DND-41 (cell line): ENCODE measurements around the gene NPR1.
"Not testable (repeated sequence)": the region's sequence is repeated elsewhere in the genome, so short reads cannot be mapped to it uniquely, and the experiment has no call there.

Source experiments
- ATAC-seq: fragments of 200-7000 bp; cut with Tn5 transposase; 3 replicates; pipeline ENCODE4 v1.9.1; 2021; ENCODE audit warnings: low read depth; ENCODE audit not compliant: insufficient read depth
- DNase-seq: peaks from one replicate; pipeline ENCODE4 v3.0.0-alpha.2; 2020
- H2AFZ ChIP-seq: 2 replicates; pipeline ENCODE4 v1.6.0; 2012; ENCODE audit warnings: low read depth, low read length
- H3K27ac ChIP-seq: 2 replicates; pipeline ENCODE4 v1.5.1; 2012; ENCODE audit warnings: low read length, inconsistent platforms
- H3K27me3 ChIP-seq: fragments of 200-600 bp; sonication (generic); 2 replicates; pipeline ENCODE4 v1.6.0; 2012; ENCODE audit warnings: low read length, mild to moderate bottlenecking, inconsistent platforms; ENCODE audit not compliant: insufficient read depth, poor library complexity
- H3K36me3 ChIP-seq: 2 replicates; pipeline ENCODE4 v1.5.1; 2012; ENCODE audit warnings: low read length, inconsistent platforms; ENCODE audit not compliant: insufficient read depth
- H3K4me1 ChIP-seq: 2 replicates; pipeline ENCODE4 v1.5.1; 2012; ENCODE audit warnings: mild to moderate bottlenecking, low read length; ENCODE audit not compliant: insufficient read depth
- H3K4me2 ChIP-seq: 2 replicates; pipeline ENCODE4 v1.6.0; 2012; ENCODE audit warnings: mild to moderate bottlenecking, moderate library complexity, low read length, inconsistent platforms; ENCODE audit not compliant: insufficient read depth
- H3K4me3 ChIP-seq, 2 experiments: fragments of 200-600 bp in 1 of 2; shearing (Covaris generic) in 1 of 2; 2 replicates each; pipeline ENCODE4 v1.5.1; 2012 to 2016; ENCODE audit warnings: inconsistent platforms in 2 of 2, low read length in 2 of 2, mild to moderate bottlenecking in 2 of 2, low read depth in 1 of 2, moderate library complexity in 1 of 2
- H3K79me2 ChIP-seq: 2 replicates; pipeline ENCODE4 v1.6.0; 2012; ENCODE audit warnings: low read length, inconsistent platforms; ENCODE audit not compliant: insufficient read depth
- H3K9ac ChIP-seq: 2 replicates; pipeline ENCODE4 v1.6.0; 2012; ENCODE audit warnings: low read depth, mild to moderate bottlenecking, inconsistent platforms, low read length, moderate library complexity
- H3K9me3 ChIP-seq: 2 replicates; pipeline ENCODE4 v1.5.1; 2012; ENCODE audit warnings: low read length, moderate library complexity, mild to moderate bottlenecking, inconsistent platforms; ENCODE audit not compliant: insufficient read depth, severe bottlenecking
- H4K20me1 ChIP-seq: 2 replicates; pipeline ENCODE4 v1.6.0; 2012; ENCODE audit warnings: low read length; ENCODE audit not compliant: insufficient read depth
- EZH2 ChIP-seq: IDR thresholded peaks from 3 replicates; pipeline ENCODE4 v1.6.1; 2012; ENCODE audit warnings: borderline replicate concordance, low read depth, mild to moderate bottlenecking, moderate library complexity, low read length, inconsistent platforms; ENCODE audit not compliant: severe bottlenecking
- TF ChIP-seq, protein P1 (sequence below): IDR thresholded peaks from 2 replicates; pipeline ENCODE4 v1.5.1; 2012; ENCODE audit warnings: borderline replicate concordance, low read length, moderate library complexity, mild to moderate bottlenecking; ENCODE audit not compliant: poor library complexity, severe bottlenecking; ENCODE audit errors: extremely low read depth

Gene NPR1

DNA sequence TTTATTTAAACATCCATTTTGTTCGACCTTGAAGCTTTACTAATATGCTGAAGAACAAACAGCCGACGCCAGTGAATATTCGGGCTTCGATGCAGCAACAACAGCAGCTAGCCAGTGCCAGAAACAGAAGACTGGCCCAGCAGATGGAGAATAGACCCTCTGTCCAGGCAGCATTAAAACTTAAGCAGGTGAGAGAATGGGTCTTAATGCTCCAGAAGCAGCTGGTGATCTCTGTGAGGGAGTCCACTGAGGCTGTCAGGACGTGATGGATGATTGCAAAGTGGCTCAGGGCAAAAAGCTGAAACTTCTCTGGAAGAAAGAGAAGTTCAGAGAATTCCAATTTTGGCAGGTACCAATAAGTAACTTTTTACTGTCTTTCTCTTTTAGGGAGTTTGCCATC is 40.2 kb upstream of the NPR1 start:
- no peak for ATAC-seq
- TF ChIP-seq EZH2, result no peak
- TF ChIP-seq, protein P1, sequence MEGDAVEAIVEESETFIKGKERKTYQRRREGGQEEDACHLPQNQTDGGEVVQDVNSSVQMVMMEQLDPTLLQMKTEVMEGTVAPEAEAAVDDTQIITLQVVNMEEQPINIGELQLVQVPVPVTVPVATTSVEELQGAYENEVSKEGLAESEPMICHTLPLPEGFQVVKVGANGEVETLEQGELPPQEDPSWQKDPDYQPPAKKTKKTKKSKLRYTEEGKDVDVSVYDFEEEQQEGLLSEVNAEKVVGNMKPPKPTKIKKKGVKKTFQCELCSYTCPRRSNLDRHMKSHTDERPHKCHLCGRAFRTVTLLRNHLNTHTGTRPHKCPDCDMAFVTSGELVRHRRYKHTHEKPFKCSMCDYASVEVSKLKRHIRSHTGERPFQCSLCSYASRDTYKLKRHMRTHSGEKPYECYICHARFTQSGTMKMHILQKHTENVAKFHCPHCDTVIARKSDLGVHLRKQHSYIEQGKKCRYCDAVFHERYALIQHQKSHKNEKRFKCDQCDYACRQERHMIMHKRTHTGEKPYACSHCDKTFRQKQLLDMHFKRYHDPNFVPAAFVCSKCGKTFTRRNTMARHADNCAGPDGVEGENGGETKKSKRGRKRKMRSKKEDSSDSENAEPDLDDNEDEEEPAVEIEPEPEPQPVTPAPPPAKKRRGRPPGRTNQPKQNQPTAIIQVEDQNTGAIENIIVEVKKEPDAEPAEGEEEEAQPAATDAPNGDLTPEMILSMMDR, result no peak
- Histone ChIP-seq H2AFZ (no peak overlapping the region), H3K27me3 (no peaks in the 10 kb centered on the region), H3K9ac (no peak overlapping the region), H3K79me2 (peaks cover 82% of the 10 kb centered on the region), H4K20me1 (peaks cover 24% of the 10 kb centered on the region; the same call in 1 of the 2 replicates), H3K4me3 (no peak overlapping the region), H3K9me3 (no peaks in the 10 kb centered on the region), H3K36me3 (peaks cover 81% of the 10 kb centered on the region), H3K4me2 (no peak overlapping the region), H3K27ac (no peak overlapping the region), H3K4me1 (peaks cover 35% of the 10 kb centered on the region)
- no peak for DNase-seq

DNA sequence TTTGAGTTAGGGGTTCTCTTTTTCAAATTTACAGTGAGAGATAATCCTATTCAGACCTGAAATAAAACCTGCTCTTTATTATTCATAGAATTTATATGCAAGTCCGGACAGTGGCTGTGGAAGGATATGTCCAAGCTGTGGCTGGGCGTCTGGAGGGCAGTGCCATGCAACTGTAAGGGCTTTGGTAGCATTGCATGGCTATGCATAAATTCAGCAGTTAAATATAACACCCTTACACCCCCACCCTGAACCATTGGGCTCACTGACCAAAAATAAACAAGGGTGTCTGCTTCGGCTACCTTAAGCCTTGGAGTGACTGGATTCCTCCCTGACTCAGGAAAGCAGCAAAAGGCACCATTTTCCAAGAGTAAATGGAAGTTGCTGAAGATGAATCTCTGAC is 39.2 kb upstream of the NPR1 start:
- Histone ChIP-seq H3K27me3 (no peaks in the 10 kb centered on the region), H4K20me1 (peaks cover 24% of the 10 kb centered on the region; the same call in 1 of the 2 replicates), H2AFZ (no peak overlapping the region), H3K4me3 (no peak overlapping the region), H3K27ac (no peak overlapping the region), H3K4me2 (no peak overlapping the region), H3K36me3 (peaks cover 91% of the 10 kb centered on the region), H3K9me3 (no peaks in the 10 kb centered on the region), H3K9ac (no peak overlapping the region), H3K4me1 (peaks cover 31% of the 10 kb centered on the region), H3K79me2 (peaks cover 84% of the 10 kb centered on the region)
- DNase-seq (no peak), ATAC-seq (no peak)
- TF ChIP-seq, protein P1, result no peak
- TF ChIP-seq EZH2, result no peak

DNA sequence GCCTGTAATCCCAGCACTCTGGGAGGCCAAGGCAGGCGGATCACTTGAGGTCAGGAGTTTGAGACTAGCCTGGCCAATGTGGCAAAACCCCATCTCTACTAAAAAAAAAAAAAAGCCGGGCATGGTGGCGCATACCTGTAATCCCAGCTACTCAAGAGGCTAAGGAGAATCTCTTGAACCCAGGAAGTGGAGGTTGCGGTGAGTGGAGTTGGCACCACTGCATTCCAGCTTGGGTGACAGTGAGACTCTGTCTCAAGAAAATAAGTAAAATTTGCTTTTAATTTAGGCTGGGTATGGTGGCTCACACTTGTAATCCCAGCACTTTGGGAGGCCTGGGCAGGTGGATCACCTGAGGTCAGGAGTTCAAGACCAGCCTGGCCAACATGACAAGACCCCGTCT is 38.3 kb upstream of the NPR1 start:
- H3K9me3 ChIP-seq, DNase-seq, H3K9ac ChIP-seq, H3K27ac ChIP-seq, H3K4me3 ChIP-seq, ATAC-seq, H3K4me2 ChIP-seq, H3K27me3 ChIP-seq, H2AFZ ChIP-seq: not testable (repeated sequence)
- Histone ChIP-seq H3K79me2 (peaks cover 74% of the 10 kb centered on the region), H4K20me1 (peaks cover 29% of the 10 kb centered on the region; the same call in 1 of the 2 replicates), H3K36me3 (peaks cover 100% of the 10 kb centered on the region), H3K4me1 (peaks cover 27% of the 10 kb centered on the region)

GRCh38 chr1:153640861-153641260 is 37.6 kb upstream of the NPR1 start:
- H3K9ac ChIP-seq, result no peak overlapping the region
- DNase-seq (no peak), ATAC-seq (no peak)
- H3K4me1 ChIP-seq, result peaks cover 21% of the 10 kb centered on the region
- H3K4me2 ChIP-seq, result no peak overlapping the region
- no peaks in the 10 kb centered on the region for H3K27me3 ChIP-seq
- H3K27ac ChIP-seq, result no peak overlapping the region
- no peak overlapping the region for H3K4me3 ChIP-seq
- TF ChIP-seq, protein P1, result no peak
- TF ChIP-seq EZH2, result no peak
- peaks cover 100% of the 10 kb centered on the region for H3K36me3 ChIP-seq
- H3K79me2 ChIP-seq, result peaks cover 68% of the 10 kb centered on the region
- H2AFZ ChIP-seq, result no peak overlapping the region
- H4K20me1 ChIP-seq, result peaks cover 29% of the 10 kb centered on the region; the same call in 1 of the 2 replicates
- no peaks in the 10 kb centered on the region for H3K9me3 ChIP-seq
